Measurements from ENCODE around the gene NRG2. TPM values are rescaled to one million over a fixed set of nuclear protein-coding genes. Genes with fewer than 3 reads are reported as not detected.

The NRG2 gene
- total RNA-seq, 4 donors from 2014 or later: 0.80 TPM; not detected in 3

- H3K27ac ChIP-seq: no peak overlapping the region
- H3K4me3 ChIP-seq: no peak overlapping the region
- no peaks in the 10 kb centered on the region for H3K27me3 ChIP-seq
- no peaks in the 10 kb centered on the region for H3K36me3 ChIP-seq
- no peak for DNase-seq
- no peaks in the 10 kb centered on the region for H3K9me3 ChIP-seq
- TF ChIP-seq CTCF (IDR thresholded peaks at IDR 0.05): no peak
- TF ChIP-seq POLR2A (IDR thresholded peaks at IDR 0.05): no peak
- H3K4me1 ChIP-seq: no peaks in the 10 kb centered on the region
Measured at GRCh38 chr5:139925650-139926640, 117.2 kb downstream of the NRG2 start.

GRCh38 chr5:139925216-139925562, 117.9 kb downstream of the NRG2 start:
- H3K27ac ChIP-seq: no peak overlapping the region
- no peak overlapping the region for H3K4me3 ChIP-seq
- no peak for TF ChIP-seq POLR2A (IDR thresholded peaks at IDR 0.05)
- TF ChIP-seq CTCF (IDR thresholded peaks at IDR 0.05): no peak
- H3K4me1 ChIP-seq: no peaks in the 10 kb centered on the region
- H3K9me3 ChIP-seq: no peaks in the 10 kb centered on the region
- no peak for DNase-seq
- no peaks in the 10 kb centered on the region for H3K27me3 ChIP-seq
- H3K36me3 ChIP-seq: no peaks in the 10 kb centered on the region

- Histone ChIP-seq H3K36me3 (no peaks in the 10 kb centered on the region), H3K4me1 (no peaks in the 10 kb centered on the region), H3K27me3 (no peaks in the 10 kb centered on the region), H3K4me3 (no peak overlapping the region), H3K9me3 (no peaks in the 10 kb centered on the region), H3K27ac (no peak overlapping the region)
- TF ChIP-seq CTCF (IDR thresholded peaks at IDR 0.05) (no peak), POLR2A (IDR thresholded peaks at IDR 0.05) (no peak)
- DNase-seq: no peak
Measured at GRCh38 chr5:139924294-139925215, 118.5 kb downstream of the NRG2 start.

GRCh38 chr5:139919308-139919707, 123.8 kb downstream of the NRG2 start:
- Histone ChIP-seq H3K36me3 (no peaks in the 10 kb centered on the region), H3K4me3 (no peak overlapping the region), H3K27ac (no peak overlapping the region), H3K27me3 (no peaks in the 10 kb centered on the region), H3K9me3 (no peaks in the 10 kb centered on the region), H3K4me1 (no peaks in the 10 kb centered on the region)
- TF ChIP-seq CTCF (IDR thresholded peaks at IDR 0.05) (no peak), POLR2A (IDR thresholded peaks at IDR 0.05) (no peak)
- DNase-seq: no peak

GRCh38 chr5:139915834-139916233, 127.3 kb downstream of the NRG2 start:
- no peaks in the 10 kb centered on the region for H3K27me3 ChIP-seq
- H3K36me3 ChIP-seq: no peaks in the 10 kb centered on the region
- TF ChIP-seq CTCF (IDR thresholded peaks at IDR 0.05) (no peak), POLR2A (IDR thresholded peaks at IDR 0.05) (no peak)
- no peak overlapping the region for H3K4me3 ChIP-seq
- H3K9me3 ChIP-seq: no peaks in the 10 kb centered on the region
- no peak for DNase-seq
- no peak overlapping the region for H3K27ac ChIP-seq
- no peaks in the 10 kb centered on the region for H3K4me1 ChIP-seq
